Skin epidermis (tissue), 12 donors: ENCODE measurements around the gene KHDC3L.

Experiments used
- H3K27ac ChIP-seq, 21 experiments: fragments of 200-600 bp; sonication (generic) in 11 of 21; one replicate each; pipeline ENCODE4 v1.5.0; 2020; ENCODE audit warnings: mild to moderate bottlenecking in 3 of 21, inconsistent platforms in 2 of 21, moderate library complexity in 2 of 21
- H3K4me3 ChIP-seq, 7 experiments: fragments of 200-600 bp; sonication (generic) in 2 of 7; one replicate each; pipeline ENCODE4 v1.5.0; 2020; ENCODE audit warnings: inconsistent platforms in 2 of 7, mild to moderate bottlenecking in 2 of 7, moderate library complexity in 1 of 7

The KHDC3L gene, protein sequence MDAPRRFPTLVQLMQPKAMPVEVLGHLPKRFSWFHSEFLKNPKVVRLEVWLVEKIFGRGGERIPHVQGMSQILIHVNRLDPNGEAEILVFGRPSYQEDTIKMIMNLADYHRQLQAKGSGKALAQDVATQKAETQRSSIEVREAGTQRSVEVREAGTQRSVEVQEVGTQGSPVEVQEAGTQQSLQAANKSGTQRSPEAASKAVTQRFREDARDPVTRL

DNA sequence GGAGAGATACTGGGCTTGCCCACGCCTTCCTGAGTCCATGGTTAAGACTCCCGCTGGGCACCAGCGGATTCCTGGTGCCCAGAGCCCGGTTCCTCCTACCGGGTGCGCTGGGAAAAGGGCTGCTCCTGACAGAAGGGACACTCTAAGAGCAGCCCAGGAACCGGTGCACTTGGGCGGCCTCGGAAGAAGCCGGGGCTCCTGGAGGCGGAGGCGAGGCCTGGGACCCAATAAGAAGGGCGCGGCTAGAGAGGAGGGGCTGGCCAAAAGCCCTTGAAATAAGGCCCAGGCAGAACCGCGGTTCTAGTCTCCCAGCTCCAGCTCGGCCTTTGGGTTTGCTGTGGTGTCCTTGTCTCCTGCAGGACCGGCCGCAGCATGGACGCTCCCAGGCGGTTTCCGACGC, at the start of gene KHDC3L:
TSS of gene KHDC3L (plus strand) at position 301 of the 400 bp plus-strand sequence. CDS start at position 373, 72 bp downstream.
- Histone ChIP-seq H3K27ac (no peak within 1 kb of the TSS), H3K4me3 (no peak within 1 kb of the TSS)

DNA sequence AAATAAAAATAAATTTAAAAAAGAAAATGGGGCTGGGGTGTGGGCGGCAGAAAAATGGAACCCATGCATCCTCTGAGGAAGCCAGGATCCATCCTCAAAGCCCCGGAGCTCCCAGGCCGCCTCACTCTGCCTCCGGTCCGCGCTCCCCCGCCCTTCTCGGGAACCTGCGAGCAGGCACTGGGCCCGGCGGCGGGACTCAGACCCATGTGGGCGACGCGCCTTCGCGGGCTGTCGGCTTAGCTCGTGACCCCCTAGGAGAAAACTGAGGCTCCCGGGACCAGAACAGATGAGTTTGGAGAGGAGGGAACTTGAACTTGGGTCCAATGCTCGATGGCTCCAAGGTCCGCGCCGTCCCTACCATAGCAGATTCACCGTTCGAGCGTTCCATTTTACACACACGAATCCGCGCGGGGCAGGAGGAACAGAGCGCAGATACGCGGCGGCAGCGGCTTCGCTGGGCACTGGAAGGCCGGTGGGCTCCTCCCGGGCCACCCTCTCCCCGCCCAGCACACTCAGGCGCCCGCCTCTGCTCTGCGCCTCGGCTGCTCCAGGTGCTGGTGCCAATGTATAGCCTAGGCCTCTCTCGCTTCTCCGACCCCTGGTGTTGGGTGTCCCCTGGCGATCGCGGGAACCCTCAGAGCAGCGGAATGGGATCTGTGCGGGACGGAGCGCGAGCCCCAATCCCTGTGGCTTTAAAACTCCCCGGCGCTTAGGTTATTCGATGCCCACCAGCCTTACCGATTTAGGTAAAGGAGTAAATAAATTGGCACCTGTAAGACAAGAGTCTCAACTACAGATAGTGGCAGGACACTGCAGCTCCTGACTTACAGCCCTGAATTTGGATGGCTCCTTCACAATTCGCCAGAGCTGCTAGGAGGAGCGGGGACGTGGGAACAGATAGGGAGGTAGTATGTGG, 47.6 kb upstream of the KHDC3L start:
- Histone ChIP-seq H3K27ac (no peak overlapping the region), H3K4me3 (no peak overlapping the region)

DNA sequence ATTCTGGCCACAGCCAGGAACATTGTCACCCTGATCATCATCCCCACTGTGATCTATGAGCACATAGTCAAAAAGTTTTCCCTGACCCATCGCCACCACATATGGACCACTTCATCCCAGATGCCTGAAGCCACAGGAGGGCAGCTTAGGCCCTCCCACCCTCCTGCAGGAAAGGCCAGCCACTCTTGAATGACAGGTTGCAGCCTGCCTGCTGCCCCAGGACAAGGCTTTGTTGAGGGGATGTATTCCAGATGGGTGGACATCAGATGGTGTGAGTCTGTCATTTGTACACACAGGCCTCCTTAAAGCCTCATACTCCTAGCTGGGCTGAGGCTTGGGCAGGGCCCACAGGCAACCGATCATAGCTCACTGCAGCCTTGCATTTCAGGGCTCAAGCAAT, 39.1 kb upstream of the KHDC3L start:
- H3K4me3 ChIP-seq: no peak overlapping the region
- no peak overlapping the region for H3K27ac ChIP-seq

DNA sequence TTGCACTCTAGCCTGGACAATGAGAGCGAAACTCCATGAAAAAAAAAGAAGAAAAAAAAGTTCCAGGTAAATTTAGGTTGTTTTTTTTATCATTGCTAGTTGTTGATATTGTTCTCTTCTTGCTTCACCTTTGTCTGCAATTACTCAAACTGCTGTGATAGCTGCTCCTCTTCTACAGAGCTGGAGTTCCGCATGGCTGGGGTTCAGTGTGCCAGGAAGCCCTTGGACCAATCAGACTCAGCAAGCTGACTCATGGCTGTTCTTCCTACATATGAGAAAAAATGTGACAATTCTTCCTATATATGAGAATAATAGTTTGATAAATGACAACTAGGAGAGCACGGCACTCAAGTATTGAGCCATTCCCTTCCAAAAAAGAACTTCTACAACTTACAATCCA, 36.8 kb upstream of the KHDC3L start:
- H3K4me3 ChIP-seq: no peak overlapping the region
- no peak overlapping the region for H3K27ac ChIP-seq

DNA sequence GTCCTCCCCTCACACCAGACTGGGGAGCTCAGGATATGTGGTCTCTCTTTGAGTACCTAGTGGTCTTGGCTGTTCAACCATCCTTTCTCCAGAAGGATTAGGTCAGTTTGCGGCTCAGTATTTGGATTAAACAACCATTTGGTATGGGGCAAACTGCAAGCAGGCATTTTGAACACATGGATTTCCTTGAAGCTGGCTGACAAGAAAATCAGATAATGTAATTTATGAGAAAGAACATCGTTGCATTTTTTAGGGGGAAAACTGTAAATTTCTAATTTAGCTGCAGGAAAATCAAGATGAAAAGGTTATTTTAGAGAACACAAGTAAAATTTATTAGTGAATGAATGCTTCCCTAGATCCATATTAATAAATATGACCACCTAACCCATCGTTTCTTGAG, 33.7 kb upstream of the KHDC3L start:
- Histone ChIP-seq H3K4me3 (no peak overlapping the region), H3K27ac (no peak overlapping the region)

DNA sequence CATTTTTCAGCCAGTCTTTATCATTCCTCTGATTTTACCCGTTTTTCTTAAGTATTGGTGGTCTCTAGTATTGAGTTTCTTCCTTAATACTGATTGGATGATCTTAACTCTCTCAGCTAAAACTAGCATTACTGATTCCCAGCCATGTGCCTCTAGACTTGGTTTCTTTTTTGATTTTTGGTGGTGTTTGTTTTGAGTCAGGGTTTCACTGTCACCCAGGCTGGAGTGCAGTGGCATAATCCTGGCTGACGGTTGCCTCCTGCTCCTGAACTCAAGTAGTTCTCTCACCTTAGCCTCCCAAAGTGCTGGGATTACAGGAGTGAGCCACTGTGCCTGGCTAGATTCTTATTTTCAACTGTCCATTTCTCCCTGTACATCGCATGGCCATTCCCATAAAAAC, 33.3 kb upstream of the KHDC3L start:
- Histone ChIP-seq H3K4me3 (no peak overlapping the region), H3K27ac (no peak overlapping the region)

DNA sequence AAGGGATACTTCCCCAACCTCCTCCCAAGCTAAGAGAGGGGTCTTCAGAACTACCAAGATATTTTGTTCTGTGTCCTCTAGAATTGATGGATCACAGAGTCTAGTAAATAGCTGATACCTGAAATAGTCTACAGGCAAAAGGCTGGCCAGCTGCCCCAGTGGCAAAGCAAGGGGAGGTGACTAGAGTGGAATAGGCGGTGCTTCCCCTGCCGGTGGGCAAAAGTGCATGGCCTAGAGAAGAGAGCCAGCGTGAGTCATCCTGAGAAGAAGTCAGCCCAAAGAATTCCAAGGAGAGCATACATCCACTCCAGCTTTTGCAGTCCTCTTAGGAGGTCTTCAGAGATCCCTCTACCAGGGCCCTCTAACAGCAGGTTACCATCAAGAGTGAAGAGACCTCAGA, 23.1 kb upstream of the KHDC3L start:
- Histone ChIP-seq H3K4me3 (no peak overlapping the region), H3K27ac (no peak overlapping the region)

DNA sequence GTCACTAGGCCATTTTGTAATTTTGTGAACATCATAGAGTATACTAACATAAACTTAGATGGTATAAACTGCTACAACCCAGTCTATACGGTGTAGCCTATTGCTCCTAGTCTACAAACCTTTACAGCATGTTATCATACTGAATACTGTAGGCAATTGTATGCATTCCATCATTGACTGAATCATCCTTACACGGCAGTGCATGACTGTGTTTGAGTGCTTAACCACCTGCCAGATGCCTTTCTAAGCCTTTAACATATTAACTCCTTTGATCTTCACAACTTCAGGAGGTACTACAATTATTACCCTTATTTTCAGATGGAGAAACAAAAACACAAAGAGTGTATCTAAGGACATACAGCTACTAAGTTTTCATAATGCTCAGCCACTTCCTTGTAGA, 22.4 kb upstream of the KHDC3L start:
- Histone ChIP-seq H3K4me3 (no peak overlapping the region), H3K27ac (no peak overlapping the region)

DNA sequence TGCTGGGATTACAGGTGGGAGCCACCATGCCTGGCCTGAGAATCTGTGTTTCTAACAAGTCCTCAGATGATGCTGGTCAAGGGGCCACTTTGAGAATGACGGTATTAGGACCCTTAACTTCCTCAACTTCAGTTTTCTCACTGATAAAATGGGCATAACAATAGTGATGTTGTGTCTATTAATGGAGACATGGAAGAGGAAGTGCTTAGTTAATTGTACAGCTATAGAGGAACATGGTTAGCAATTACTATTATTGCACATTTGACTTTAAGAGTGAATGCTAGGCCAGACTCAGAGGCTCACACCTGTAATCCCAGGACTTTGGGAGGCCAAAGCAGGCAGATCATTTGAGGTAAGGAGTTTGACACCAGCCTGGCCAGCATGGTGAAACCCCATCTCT, 21.1 kb upstream of the KHDC3L start:
- Histone ChIP-seq H3K4me3 (no peak overlapping the region), H3K27ac (no peak overlapping the region)

DNA sequence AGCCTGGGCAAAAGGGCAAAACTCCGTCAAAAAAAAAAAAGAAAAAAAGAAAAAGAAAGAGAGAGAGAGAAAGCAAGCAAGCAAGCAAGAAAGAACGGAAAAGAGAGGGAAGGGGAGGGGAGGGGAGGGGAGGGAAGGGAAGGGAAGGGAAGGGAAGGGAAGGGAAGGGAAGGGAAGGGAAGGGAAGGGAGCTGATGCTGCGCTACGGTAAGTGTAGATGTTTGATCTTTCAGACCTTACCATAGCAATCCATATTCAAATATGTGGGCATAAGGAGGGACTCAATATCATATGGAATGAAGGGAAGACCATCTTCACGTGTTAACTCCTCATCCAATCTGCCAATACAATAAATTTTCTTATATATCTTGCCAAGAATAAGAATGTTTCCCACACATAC, 20.3 kb upstream of the KHDC3L start:
- H3K4me3 ChIP-seq: no peak overlapping the region
- H3K27ac ChIP-seq: no peak overlapping the region

DNA sequence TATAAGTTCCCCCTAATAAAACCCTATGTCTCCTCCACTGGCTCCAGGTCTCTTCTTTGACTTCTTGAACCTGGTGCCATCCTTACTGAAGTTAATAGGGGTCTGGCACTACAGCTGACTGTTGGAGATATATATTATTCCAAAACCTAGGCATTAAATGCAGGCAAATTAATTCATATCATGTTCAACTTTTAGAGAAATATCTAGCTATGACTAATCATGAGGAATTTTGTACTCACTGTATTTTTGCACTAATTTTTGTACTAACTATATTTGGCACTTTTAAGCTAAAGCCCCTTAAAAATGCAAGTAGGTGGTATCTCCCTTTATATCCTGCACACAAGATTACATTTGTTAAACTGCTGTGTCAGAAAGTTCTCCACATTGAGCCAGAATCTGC, 19.3 kb upstream of the KHDC3L start:
- Histone ChIP-seq H3K27ac (no peak overlapping the region), H3K4me3 (no peak overlapping the region)

DNA sequence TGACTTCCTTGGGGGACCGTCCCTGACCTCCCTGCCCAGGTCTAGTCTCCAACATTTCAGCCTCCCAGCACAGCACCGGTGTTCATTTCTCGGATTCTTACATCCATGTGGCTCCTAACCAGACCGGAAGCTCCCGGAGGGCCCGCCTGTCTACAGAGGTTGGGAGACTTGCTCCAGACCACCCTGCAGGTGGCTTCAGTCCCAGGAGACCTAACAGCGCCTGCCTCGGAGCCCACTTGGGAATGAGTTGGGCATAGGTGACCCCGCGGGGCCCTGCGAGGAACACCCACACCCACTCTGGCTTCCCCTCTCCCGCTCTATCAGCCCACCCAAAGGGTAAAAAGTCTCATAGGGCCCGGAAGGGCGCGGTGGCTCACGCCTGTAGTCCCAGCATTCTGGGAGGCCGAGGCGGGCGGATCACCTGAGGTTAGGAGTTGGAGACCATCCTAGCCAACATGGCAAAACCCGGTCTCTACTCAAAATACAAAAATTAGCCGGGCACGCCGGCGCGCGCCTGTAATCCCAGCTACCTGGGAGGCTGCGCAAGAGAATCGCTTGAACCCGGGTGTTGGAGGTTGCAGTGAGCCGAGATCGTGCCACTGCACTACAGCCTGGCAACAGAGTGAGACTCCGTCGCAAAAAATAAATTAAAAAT, 13.8 kb upstream of the KHDC3L start:
- Histone ChIP-seq H3K27ac (no peak overlapping the region), H3K4me3 (no peak overlapping the region)

DNA sequence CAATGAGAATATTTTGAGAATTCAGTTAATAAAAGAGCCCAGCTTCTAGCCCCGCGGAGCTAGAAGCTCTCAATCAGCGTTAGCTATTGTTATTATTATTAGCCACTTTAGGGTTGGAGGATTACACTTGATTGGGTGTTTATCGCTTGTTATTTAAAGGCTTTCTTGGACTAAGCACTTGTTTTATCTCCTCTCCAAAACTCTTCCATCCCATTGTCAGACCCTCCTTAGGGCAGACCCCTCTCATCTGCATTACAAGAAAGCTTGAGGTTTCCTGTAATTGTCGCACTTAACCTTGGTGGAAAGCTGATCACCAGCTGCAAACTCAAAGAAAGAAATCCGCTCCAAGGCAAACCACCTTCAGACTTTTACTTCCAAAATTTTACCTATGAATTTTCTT, 13.1 kb upstream of the KHDC3L start:
- H3K27ac ChIP-seq: no peak overlapping the region
- no peak overlapping the region for H3K4me3 ChIP-seq

DNA sequence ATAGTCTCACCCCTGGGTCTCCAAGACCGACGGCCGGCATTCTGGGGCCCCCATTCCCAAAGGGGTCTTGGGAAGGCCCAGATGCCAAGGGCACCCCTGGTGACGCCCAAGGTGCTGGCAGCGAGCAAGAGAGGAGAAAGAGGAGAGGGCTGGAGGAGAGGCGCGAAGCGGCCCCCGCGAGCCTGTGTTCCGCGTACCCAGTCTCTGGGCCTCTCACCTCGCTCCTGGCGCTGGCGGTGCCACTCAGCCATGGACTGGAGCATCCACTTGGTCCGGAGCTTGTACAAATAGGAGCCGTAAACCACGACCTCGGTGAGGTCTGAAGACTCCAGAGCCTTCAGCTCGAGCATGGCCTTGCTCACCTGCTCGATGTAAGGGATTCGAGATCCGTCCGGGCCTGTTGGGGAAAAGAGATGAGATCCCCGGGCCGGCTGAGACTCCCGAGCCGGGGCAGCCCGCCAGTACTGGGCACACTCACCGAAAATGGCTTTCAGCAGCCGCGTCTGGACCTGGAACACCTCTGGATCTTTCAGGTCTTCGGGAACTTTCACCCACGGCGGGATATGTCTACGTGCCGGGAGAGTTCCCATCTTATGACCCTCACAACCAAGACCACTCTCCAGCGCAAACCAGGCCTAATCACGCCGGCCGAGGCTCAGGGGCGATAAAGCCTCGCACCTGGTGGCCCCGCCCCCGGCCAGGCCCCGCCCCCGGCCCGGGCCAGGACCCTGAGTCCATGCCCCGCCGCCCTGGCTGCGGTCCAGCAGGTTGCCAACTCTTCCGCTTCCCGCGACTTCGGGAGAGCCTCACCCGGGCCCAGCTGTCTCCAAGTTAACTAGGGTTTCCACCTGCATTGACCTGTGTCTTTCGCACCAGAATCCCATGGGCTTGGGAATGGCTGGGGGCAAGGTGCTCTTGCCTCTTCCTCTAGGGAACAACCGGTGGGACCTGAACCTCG, 8.5 kb upstream of the KHDC3L start, which contains the start of gene DPPA5:
TSS of gene DPPA5 (minus strand) at position 641 of the 958 bp plus-strand sequence. CDS start at position 590, 51 bp downstream.
- H3K4me3 ChIP-seq: no peak within 1 kb of the TSS

DNA sequence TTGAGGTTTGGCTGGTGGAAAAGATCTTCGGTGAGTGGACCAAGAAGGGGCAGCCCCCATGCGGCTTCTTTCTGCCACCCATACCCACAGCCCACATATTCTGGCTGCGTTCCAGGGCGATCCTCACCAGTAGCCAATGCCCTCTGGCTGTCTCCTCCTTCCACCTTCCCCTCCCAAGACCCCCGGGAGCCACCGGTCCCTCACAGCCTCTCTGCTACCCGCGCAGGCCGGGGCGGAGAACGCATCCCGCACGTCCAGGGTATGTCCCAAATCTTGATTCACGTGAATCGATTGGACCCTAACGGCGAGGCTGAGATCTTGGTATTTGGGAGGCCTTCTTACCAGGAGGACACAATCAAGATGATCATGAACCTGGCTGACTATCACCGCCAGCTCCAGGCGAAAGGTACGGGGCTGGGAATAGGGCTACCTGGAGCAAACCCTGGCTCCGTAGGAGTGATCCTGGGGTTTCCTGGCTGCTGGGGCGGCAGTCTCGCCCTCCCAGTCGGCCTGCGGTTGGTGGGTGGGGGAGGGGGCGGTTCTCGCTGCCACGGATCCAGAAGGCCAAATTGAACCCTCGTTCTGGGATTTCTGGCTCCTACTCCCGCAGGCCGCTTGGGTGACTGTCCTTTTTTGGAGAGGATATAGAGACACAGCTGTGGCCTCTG, 545 bp downstream of the KHDC3L start:
- H3K4me3 ChIP-seq: no peak overlapping the region
- H3K27ac ChIP-seq: no peak overlapping the region

More for the DNA sequence above, 8.5 kb upstream of the KHDC3L start, which contains the start of gene DPPA5:
- no peak within 1 kb of the TSS for H3K27ac ChIP-seq

DNA sequence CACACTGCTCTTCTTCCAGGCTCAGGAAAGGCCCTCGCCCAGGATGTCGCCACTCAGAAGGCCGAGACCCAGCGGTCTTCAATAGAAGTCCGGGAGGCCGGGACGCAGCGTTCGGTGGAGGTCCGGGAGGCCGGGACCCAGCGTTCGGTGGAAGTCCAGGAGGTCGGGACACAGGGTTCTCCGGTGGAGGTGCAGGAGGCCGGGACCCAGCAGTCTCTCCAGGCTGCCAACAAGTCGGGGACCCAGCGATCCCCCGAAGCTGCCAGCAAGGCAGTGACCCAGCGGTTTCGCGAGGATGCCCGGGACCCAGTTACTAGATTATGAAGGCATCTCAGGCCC, 1.0 kb downstream of the KHDC3L start:
- no peak overlapping the region for H3K4me3 ChIP-seq

DNA sequence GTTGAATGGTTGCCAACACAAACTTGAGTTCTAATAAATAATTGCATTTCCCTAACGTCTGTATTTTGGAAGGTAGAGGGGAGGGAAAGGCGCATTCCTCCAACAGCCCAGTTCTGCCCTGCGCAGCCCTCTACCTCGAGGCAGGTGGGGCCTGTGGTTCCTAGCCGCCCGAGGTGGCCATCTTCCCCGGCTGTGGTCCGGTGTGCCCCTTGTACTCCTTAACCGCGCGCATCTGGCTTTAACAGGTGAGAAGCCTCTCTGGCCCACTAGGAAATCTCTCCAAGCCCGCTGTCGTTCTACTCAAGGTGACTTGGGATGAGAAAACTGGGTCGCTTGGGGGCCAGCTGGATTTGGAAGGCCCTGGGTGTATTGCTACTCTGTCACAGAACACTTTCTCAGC, 1.7 kb downstream of the KHDC3L start:
- Histone ChIP-seq H3K27ac (no peak overlapping the region), H3K4me3 (no peak overlapping the region)

More for the DNA sequence above, 1.0 kb downstream of the KHDC3L start:
- no peak overlapping the region for H3K27ac ChIP-seq

DNA sequence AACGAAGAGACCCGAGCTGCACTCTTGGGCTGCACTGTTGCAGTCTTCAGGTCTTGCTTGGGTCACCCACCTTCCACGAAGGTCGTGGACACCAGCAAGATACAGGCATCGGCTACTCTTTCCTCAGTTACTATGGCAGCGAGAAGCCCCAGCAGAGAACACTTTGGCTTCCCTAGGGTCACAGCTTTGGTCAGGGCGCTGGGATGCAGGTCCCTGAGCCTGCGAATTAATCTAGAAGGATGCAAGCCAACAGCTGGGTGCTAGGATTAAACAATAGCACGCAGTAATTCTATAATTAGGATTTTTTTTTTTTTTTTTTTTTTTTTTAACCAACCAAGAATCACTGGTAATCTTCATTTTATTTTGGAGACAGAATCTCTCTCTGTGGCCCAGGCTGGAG, 2.1 kb downstream of the KHDC3L start:
- Histone ChIP-seq H3K4me3 (no peak overlapping the region), H3K27ac (no peak overlapping the region)

DNA sequence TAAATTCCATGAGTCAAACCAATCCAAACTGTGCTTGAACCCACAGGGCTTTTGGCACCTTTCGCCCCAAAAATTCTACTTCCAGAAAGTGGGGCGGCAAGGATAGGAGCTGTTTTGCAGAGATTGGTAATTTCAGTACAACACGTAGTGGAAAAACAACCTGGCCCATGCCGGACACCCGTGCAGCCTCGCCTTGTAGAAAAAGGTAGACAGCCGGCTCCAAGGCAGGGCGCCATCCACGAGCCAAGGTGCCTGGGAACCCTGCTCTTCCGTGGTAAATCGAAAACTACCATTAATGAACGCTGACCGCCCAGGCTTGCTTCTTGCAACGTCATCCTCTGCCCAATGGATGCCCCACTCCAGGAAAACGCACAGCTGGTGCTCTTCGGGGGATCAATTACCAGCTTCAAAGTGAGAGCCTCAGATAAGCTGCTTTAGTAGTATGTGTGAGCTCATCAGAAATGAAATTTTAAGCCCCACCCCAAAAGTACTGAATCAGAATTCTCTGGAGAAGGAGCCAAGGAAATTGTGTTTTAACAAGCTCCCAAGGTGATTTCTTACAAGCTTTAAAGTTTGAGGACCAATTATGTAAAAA, 5.4 kb downstream of the KHDC3L start:
- Histone ChIP-seq H3K4me3 (no peak overlapping the region), H3K27ac (no peak overlapping the region)
